Natural killer cell treated with Interleukin-12 subunit alpha and Interleukin-12 subunit beta and Interleukin-15 and Interleukin-18, amount 100 ng/mL, for 72 hours (primary cell): Measurements from ENCODE around the gene PANK4. TPM values are rescaled to one million over a fixed set of nuclear protein-coding genes. Genes with fewer than 3 reads are reported as not detected.

Experiments used
- ATAC-seq, 2 donors: fragments of 150-1000 bp; cut with Tn5 transposase in 1 of 2; sonication (Bioruptor Pico), chemical (Tn5 transposase) in 1 of 2; 2 replicates each; pipeline ENCODE4 v1.10.0; 2021
- DNase-seq: peaks from one replicate; pipeline ENCODE4 v3.0.0; 2022; ENCODE audit warnings: low spot score
- H3K27ac Mint-ChIP-seq, 2 donors: 1 replicate in 1 of 2; 2 replicates in 1 of 2; pipeline ENCODE4 v1.8.0; 2022; ENCODE audit warnings: mixed read lengths in 2 of 2, mild to moderate bottlenecking in 1 of 2, moderate library complexity in 1 of 2
- H3K27me3 Mint-ChIP-seq, 2 donors: 1 replicate in 1 of 2; 2 replicates in 1 of 2; pipeline ENCODE4 v1.8.0; 2022; ENCODE audit warnings: mixed read lengths in 2 of 2
- H3K36me3 Mint-ChIP-seq: one replicate; pipeline ENCODE4 v1.8.0; 2022; ENCODE audit warnings: mixed read lengths
- H3K4me1 Mint-ChIP-seq, 2 donors: 1 replicate in 1 of 2; 2 replicates in 1 of 2; pipeline ENCODE4 v1.8.0; 2022; ENCODE audit warnings: low read depth in 2 of 2, mixed read lengths in 2 of 2, mild to moderate bottlenecking in 1 of 2
- H3K4me3 Mint-ChIP-seq: one replicate; pipeline ENCODE4 v1.8.0; 2022; ENCODE audit warnings: mixed read lengths
- H3K9me3 Mint-ChIP-seq: 2 replicates; pipeline ENCODE4 v1.8.0; 2022; ENCODE audit warnings: mixed read lengths
- total RNA-seq, 2 donors: library from RNA; stranded (reverse); gene quantifications; one replicate each; pipeline ENCODE4 v1.2.3, GENCODE V29; 2022

Gene PANK4
- total RNA-seq, 2 donors from 2014 or later = 37.7 to 70.5 TPM

DNA sequence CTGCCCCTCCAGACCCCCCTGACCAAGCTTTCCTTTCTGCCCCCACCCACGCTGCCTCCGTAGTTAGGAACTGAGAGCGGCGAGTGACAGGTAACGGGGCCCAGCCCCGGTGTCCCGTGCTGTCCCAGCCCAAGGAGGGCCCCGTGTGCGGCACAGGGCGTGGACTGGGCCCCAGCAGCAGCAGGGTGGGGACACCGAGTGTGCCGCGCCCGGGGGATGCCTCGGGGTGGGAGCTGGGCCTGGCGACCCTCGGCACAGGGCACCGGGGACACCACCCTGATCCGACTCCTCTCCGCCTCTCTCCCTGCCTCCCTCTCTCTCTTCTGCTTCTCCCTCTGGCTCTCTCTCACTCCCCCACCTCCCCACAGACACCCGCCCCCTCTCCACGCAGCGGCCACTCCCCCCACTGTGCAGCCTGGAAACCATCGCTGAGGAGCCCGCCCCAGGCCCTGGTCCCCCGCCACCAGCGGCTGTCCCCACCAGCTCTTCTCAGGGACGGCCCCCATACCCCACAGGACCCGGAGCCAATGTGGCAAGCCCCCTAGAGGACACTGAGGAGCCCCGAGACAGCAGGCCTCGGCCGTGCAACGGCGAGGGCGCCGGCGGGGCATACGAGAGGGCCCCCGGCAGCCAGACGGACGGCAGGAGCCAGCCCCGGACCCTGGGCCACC is 22.7 kb downstream of the PANK4 start:
- H3K27ac Mint-ChIP-seq = no peak overlapping the region
- no peaks in the 10 kb centered on the region for H3K27me3 Mint-ChIP-seq
- no peak for ATAC-seq
- H3K9me3 Mint-ChIP-seq = no peaks in the 10 kb centered on the region
- H3K36me3 Mint-ChIP-seq = no peaks in the 10 kb centered on the region
- H3K4me1 Mint-ChIP-seq = peaks cover 4 to 6% of the 10 kb centered on the region in 2 donors
- no peak overlapping the region for H3K4me3 Mint-ChIP-seq
- no peak for DNase-seq

- no peaks in the 10 kb centered on the region for H3K9me3 Mint-ChIP-seq
- H3K27ac Mint-ChIP-seq = no peak overlapping the region
- peaks cover 4 to 6% of the 10 kb centered on the region in 2 donors for H3K4me1 Mint-ChIP-seq
- H3K27me3 Mint-ChIP-seq = no peaks in the 10 kb centered on the region
- ATAC-seq (no peak), DNase-seq (no peak)
- no peak overlapping the region for H3K4me3 Mint-ChIP-seq
- no peaks in the 10 kb centered on the region for H3K36me3 Mint-ChIP-seq
Measured at GRCh38 chr1:2502661-2503553, 23.5 kb downstream of the PANK4 start.

DNA sequence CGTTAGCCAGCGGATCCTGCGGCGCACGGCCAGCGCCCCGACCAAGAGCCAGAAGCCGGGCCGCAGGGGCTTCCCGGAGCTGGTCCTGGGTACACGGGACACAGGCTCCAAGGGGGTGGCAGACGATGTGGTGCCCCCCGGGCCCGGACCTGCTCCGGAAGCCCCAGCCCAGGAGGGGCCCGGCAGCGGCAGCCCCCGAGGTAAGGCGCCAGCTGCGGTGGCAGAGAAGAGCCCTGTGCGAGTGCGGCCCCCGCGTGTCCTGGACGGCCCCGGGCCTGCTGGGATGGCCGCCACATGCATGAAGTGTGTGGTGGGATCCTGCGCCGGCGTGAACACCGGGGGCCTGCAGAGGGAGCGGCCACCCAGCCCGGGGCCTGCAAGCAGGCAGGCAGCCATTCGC is 24.2 kb downstream of the PANK4 start:
- H3K9me3 Mint-ChIP-seq = no peaks in the 10 kb centered on the region
- H3K36me3 Mint-ChIP-seq = no peaks in the 10 kb centered on the region
- no peak overlapping the region for H3K4me3 Mint-ChIP-seq
- H3K27ac Mint-ChIP-seq = no peak overlapping the region
- DNase-seq (no peak), ATAC-seq (no peak)
- no peaks in the 10 kb centered on the region for H3K27me3 Mint-ChIP-seq
- H3K4me1 Mint-ChIP-seq = peaks cover 4 to 6% of the 10 kb centered on the region in 2 donors

DNA sequence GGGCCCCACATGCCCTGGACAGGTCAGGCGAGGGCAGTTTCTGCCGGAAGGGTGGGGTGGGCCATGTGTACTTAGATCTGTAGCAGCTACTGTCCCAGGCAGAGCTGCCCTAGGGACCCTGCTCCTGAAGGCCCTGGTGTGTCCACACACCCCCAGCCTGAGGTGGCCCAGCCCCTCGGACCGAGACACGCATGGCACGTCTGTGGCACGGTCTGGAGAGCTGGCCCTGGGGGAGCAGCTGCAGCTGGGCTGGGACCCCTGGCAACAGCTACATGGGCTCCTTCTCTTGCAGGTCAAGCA is 24.6 kb downstream of the PANK4 start:
- no peak for ATAC-seq
- Mint-ChIP-seq H3K27ac (no peak overlapping the region), H3K36me3 (no peaks in the 10 kb centered on the region), H3K4me3 (no peak overlapping the region), H3K9me3 (no peaks in the 10 kb centered on the region), H3K4me1 (peaks cover 4 to 6% of the 10 kb centered on the region in 2 donors), H3K27me3 (no peaks in the 10 kb centered on the region)
- DNase-seq = no peak

DNA sequence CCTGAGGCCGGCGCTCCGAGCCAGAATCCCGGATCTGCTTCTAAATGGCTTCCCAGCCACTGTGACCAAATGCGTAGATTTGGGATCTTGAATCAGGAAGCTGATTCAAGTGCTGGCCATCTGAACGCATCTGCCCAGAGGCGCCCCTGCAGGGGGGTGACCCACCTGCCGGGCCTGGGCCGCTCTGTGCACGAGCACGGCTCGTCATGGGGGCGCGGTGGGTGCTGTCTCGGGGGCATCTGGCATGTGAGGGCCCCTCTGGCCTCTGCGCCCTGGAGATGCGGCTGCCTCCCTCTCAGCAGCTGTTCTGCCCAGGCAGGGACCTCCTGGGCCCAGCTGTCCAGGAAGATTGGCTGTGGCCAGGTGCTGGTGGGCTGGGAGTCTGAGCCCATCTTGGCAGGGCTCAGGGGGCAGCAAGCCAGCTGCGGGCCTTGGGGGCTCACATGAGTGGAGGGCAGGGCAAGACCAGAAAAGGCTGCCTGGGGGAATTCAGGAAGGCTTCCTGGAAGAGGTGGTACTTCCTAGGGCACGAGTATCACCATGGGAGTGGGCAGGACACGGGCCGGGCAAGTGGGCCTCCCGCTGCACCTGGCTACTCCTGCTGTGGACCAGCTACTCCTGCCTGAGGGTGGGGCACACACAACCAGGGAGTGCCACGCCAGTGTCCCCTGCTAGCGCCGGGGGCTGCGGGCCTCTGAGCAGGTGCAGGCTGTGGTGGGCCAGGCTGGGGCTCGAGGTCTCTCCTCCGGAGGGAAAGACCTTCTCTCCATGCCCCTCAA is 25.2 kb downstream of the PANK4 start:
- no peaks in the 10 kb centered on the region for H3K9me3 Mint-ChIP-seq
- H3K4me3 Mint-ChIP-seq = no peak overlapping the region
- DNase-seq (no peak), ATAC-seq (no peak)
- H3K27me3 Mint-ChIP-seq = no peaks in the 10 kb centered on the region
- H3K27ac Mint-ChIP-seq = no peak overlapping the region
- no peaks in the 10 kb centered on the region for H3K36me3 Mint-ChIP-seq
- H3K4me1 Mint-ChIP-seq = peaks cover 6 to 8% of the 10 kb centered on the region in 2 donors

GRCh38 chr1:2499986-2500596 is 26.3 kb downstream of the PANK4 start:
- Mint-ChIP-seq H3K4me1 (peaks cover 11 to 12% of the 10 kb centered on the region in 2 donors), H3K4me3 (peak overlapping the region; percentile 52), H3K27ac (peak overlapping the region; percentile 49 to 80), H3K27me3 (no peaks in the 10 kb centered on the region), H3K9me3 (no peaks in the 10 kb centered on the region), H3K36me3 (no peaks in the 10 kb centered on the region)
- no peak for DNase-seq
- peak; percentile 33 to 65 for ATAC-seq

- Mint-ChIP-seq H3K9me3 (no peaks in the 10 kb centered on the region), H3K4me1 (peaks cover 12% of the 10 kb centered on the region in 2 donors), H3K27ac (peak overlapping the region in 1 of 2 donors; percentile 49), H3K4me3 (no peak overlapping the region), H3K27me3 (no peaks in the 10 kb centered on the region), H3K36me3 (no peaks in the 10 kb centered on the region)
- DNase-seq (no peak), ATAC-seq (no peak)
Measured at GRCh38 chr1:2499260-2499659, 27.1 kb downstream of the PANK4 start.

GRCh38 chr1:2498648-2499047 is 27.7 kb downstream of the PANK4 start:
- Mint-ChIP-seq H3K36me3 (no peaks in the 10 kb centered on the region), H3K4me1 (peaks cover 18 to 19% of the 10 kb centered on the region in 2 donors), H3K9me3 (no peaks in the 10 kb centered on the region), H3K4me3 (no peak overlapping the region), H3K27me3 (no peaks in the 10 kb centered on the region), H3K27ac (no peak overlapping the region)
- no peak for DNase-seq
- no peak for ATAC-seq

DNA sequence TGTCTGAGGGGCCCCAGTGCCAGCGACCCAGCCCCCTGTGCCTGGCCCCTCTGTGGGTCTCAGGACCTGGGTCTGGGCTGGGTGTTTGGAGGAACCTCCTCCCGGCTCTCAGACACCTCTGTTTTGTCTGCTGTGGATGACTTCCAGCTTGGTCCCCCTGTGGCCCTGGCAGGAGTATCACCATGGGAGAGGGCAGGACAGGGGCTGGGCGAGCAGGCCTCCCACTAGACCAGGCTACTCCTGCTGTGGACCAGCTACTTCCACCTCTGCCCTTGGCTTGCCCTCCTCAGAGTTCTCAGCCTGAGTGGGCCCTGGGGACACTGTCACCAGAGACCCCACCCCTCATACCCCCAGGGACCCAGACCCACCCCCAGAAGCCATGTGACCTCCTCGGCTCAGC is 28.5 kb downstream of the PANK4 start:
- peaks cover 21 to 25% of the 10 kb centered on the region in 2 donors for H3K4me1 Mint-ChIP-seq
- no peaks in the 10 kb centered on the region for H3K9me3 Mint-ChIP-seq
- no peaks in the 10 kb centered on the region for H3K27me3 Mint-ChIP-seq
- H3K27ac Mint-ChIP-seq = no peak overlapping the region
- DNase-seq (no peak), ATAC-seq (no peak)
- no peak overlapping the region for H3K4me3 Mint-ChIP-seq
- H3K36me3 Mint-ChIP-seq = no peaks in the 10 kb centered on the region

DNA sequence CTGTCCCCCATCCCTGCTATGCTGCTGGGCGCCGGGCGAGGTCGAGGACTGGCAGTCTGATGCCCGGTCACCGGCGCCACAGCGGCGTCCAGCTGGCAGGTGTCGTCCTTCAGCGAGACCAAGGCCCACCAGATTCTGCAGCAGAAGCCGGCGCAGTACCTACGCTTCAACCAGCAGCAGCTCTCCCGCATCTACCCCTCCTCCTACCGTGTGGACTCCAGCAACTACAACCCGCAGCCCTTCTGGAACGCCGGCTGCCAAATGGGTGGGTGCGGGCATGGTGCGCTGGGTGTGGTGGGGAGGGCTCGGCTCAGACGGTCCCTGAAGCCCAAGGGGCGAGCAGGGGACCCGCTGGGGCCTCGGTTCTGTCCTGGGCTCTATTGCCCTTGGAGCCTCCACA is 29.6 kb downstream of the PANK4 start:
- Mint-ChIP-seq H3K27ac (no peak overlapping the region), H3K4me1 (peaks cover 21 to 25% of the 10 kb centered on the region in 2 donors), H3K4me3 (no peak overlapping the region), H3K36me3 (no peaks in the 10 kb centered on the region), H3K9me3 (no peaks in the 10 kb centered on the region), H3K27me3 (no peaks in the 10 kb centered on the region)
- ATAC-seq = no peak
- no peak for DNase-seq

- Mint-ChIP-seq H3K9me3 (no peaks in the 10 kb centered on the region), H3K4me1 (peaks cover 21 to 25% of the 10 kb centered on the region in 2 donors), H3K27me3 (no peaks in the 10 kb centered on the region), H3K27ac (peak overlapping the region in 1 of 2 donors; percentile 71), H3K4me3 (no peak overlapping the region), H3K36me3 (no peaks in the 10 kb centered on the region)
- no peak for DNase-seq
- peak; percentile 39 to 57 for ATAC-seq
Measured at GRCh38 chr1:2496087-2496622, 30.2 kb downstream of the PANK4 start.

DNA sequence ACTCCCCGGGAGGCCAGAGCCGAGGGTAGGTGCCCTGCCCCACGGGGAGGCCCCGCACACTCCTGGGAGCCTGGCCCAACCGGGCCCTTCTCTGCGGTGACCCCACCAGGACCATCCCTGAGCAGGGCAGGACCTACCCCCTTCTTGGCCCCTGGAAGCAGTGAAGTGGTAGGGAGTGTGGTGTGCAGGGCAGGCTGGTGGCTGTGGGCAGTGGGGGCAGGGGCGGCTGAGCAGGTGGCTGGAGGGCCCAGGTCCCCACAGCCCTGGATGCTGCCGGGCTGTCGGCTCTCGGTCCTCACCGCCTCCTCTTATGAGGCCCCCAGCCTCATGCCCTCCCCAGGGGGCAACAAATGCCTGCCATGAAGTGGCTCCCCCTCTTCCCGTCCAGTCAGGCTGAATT is 30.9 kb downstream of the PANK4 start:
- DNase-seq = no peak
- Mint-ChIP-seq H3K27ac (no peak overlapping the region), H3K36me3 (no peaks in the 10 kb centered on the region), H3K27me3 (no peaks in the 10 kb centered on the region), H3K4me3 (no peak overlapping the region), H3K4me1 (peaks cover 21 to 25% of the 10 kb centered on the region in 2 donors), H3K9me3 (no peaks in the 10 kb centered on the region)
- no peak for ATAC-seq

DNA sequence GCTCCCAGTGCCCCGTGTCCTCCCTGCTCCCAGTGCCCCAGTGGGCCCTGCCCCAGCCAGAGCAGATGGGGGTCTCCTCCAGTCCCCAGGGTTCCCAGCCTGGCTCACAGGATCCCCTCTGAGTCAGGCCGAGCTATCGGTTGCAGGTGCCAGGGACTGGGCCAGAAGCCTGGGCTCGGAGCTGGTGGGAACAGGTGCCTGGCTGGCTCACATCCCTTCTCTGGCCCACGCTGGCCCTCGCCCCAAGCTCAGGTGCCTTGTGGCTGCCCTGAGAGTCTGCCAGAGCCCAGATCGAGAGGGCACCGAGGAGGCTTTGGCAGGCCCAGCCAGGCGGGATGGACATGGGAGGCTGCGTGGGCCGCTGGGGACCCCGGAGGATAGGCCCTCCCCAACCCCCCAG is 31.4 kb downstream of the PANK4 start:
- ATAC-seq = no peak
- peaks cover 16 to 21% of the 10 kb centered on the region in 2 donors for H3K4me1 Mint-ChIP-seq
- no peak for DNase-seq
- no peaks in the 10 kb centered on the region for H3K36me3 Mint-ChIP-seq
- H3K9me3 Mint-ChIP-seq = no peaks in the 10 kb centered on the region
- no peaks in the 10 kb centered on the region for H3K27me3 Mint-ChIP-seq
- H3K4me3 Mint-ChIP-seq = no peak overlapping the region
- H3K27ac Mint-ChIP-seq = no peak overlapping the region
